GM10847 (cell line): Measurements from ENCODE around the gene STYX.

Experiments used
- POLR2A ChIP-seq: IDR thresholded peaks from 2 replicates; pipeline ENCODE4 v1.6.1; 2011; ENCODE audit not compliant: insufficient read length; ENCODE audit errors: extremely low read depth

STYX gene

GRCh38 chr14:52706724-52707706, 23.0 kb upstream of the STYX start, which contains the start of gene PSMC6:
Gene PSMC6, plus strand, starts transcription at chr14:52707200. Its CDS starts 20 bp downstream, at chr14:52707220.
- peak; percentile 56 for TF ChIP-seq POLR2A

GRCh38 chr14:52711666-52712065, 18.3 kb upstream of the STYX start:
- no peak for TF ChIP-seq POLR2A

- no peak for TF ChIP-seq POLR2A
Measured at GRCh38 chr14:52716155-52716554, 13.8 kb upstream of the STYX start.

DNA sequence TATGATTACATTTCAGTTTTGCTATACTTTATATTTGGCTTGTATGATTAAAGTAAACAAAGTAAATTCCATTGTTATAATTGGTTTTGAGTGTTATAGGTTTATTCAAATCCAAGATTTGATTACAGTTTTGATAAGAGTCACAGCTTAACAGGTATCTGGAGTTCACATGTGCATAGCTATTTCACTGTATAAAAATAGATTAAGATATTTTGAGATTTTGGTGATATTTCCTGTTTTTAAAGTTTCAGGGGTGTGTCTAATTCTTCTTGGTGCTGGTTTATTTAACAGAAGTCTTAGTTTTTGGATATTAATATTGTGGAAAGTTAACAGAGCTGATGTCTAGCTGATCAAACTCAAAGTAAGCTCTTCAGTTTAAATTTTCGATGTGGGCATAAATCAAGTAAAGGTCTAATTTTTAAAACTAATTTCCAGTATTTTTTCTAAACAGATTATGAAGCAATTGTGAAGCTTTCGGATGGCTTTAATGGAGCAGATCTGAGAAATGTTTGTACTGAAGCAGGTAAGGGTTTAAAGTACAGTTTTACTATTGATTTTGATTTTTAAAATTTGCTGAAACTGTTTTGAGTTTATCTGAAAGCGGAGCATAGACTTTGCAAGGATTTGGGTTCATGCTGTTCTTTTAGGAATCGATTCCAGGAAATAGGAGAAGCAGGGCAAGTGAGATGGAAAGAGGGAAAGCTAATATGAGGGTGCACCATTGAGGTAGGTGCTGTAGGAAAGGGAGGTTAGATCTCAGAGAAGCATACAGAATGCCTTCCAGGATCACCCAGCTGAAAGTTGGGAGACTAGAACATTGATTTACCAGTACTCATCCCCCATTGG, 6.2 kb upstream of the STYX start:
- TF ChIP-seq POLR2A: no peak

GRCh38 chr14:52724360-52724644, 5.7 kb upstream of the STYX start:
- no peak for TF ChIP-seq POLR2A

DNA sequence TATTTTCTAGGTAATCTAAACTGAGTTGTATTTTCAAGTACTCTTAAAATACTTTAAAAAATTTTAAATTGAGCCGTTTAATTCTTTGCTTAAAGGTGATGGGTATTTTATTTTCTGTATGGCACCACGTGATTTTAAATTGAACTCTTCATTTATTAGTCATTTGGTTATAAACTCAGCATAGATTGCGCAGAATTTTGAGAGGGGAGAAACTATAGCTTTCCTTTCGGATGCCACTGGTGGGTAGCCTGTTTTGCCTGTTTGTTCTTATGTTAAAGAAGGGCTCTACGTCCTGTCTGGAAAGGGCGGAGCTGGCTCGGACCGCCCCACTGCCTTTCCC, 411 bp upstream of the STYX start:
- no peak for TF ChIP-seq POLR2A

GRCh38 chr14:52730709-52731111, 744 bp downstream of the STYX start:
- no peak for TF ChIP-seq POLR2A

DNA sequence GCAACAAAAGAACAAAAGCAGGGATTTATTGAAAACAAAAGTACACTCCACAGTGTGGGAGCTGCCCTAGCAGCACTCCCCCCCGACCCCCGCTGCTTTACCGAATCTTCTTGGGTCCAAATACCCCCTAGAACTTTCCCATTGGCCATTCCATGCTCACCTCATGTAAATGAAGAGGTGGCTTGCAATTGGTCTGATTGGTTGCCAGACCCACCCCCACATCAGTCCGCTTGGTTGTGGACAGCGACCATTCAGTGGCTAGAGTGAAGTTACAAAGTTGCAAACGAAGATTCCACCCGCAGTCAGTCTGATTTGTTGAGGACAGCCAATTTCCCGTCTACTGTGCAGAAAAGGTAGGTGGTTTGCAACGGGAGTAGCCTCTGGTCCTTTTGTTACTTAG, 3.9 kb downstream of the STYX start:
- no peak for TF ChIP-seq POLR2A

GRCh38 chr14:52735921-52736489, 6.0 kb downstream of the STYX start:
- no peak for TF ChIP-seq POLR2A

GRCh38 chr14:52738409-52738808, 8.4 kb downstream of the STYX start:
- TF ChIP-seq POLR2A: no peak

- TF ChIP-seq POLR2A: no peak
Measured at GRCh38 chr14:52740751-52741150, 10.8 kb downstream of the STYX start.

- no peak for TF ChIP-seq POLR2A
Measured at GRCh38 chr14:52741865-52742264, 11.9 kb downstream of the STYX start.

GRCh38 chr14:52748647-52749292, 18.8 kb downstream of the STYX start:
- no peak for TF ChIP-seq POLR2A

DNA sequence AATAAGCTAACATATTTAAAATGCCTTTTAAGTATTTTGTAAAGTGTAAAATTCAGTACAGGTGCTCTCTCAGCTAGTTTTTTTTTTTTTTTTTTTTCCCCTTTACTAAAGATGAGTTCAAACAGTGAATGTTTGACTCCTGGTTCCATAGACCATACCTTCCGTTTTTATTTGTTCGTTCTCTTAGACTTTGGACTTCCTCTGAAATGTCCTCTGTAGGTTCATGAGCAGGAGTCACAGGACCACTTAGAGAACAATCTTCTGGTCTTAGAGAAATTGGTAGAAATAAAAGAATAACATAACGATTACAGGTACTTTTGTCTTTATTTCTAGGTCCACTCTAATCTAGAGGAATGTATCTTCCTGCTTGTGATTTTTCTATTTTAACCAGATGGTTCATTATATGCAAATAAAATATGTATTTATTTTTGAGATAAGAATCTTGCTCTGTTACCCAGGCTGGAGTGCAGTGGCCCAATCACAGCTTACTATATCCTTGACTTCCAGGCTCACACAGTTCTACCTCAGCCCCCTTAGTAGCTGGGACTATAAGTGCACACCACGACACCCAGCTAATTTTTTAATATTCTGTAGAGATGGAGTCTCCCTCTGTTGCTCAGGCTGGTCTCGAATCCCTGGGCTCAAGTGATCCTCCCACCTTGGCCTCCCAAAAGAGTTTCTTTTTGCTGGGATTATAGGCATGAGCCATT, 25.8 kb downstream of the STYX start:
- no peak for TF ChIP-seq POLR2A

- no peak for TF ChIP-seq POLR2A
Measured at GRCh38 chr14:52759145-52759544, 29.2 kb downstream of the STYX start.
